C4-2B (cell line): ENCODE data around the gene KDM2A.

Source experiments
- H3K27ac ChIP-seq: fragments of 450-650 bp; 2 replicates; pipeline ENCODE4 v1.5.1; 2017
- ZFX ChIP-seq: fragments of 450-650 bp; IDR thresholded peaks from 2 replicates; pipeline ENCODE4 v1.6.1; 2017
- TF ChIP-seq, protein P1 (sequence below): fragments of 450-650 bp; conservative IDR thresholded peaks from 2 replicates; pipeline ENCODE4 v1.5.1; 2017; ENCODE audit warnings: mild to moderate bottlenecking

KDM2A gene

DNA sequence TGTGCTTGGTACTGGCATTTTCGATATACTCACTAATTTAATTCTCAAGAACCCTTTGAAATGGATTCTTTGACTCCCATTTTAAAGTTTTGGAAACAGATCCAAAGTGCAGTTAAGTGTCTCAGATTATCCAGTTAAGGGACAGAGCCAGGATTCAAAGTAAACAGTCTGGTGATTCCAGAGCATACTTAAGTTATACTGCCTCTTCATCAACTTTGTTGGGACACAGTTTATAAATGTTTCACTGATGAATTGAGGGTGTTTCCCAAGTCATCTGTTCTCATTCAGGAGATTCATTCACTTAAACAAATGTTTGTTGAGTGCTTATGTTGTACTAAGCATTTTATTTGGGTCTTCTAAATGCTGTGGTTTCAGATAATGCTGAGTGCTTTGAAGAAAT, 17.1 kb downstream of the KDM2A start:
- TF ChIP-seq ZFX: no peak
- TF ChIP-seq, protein P1, sequence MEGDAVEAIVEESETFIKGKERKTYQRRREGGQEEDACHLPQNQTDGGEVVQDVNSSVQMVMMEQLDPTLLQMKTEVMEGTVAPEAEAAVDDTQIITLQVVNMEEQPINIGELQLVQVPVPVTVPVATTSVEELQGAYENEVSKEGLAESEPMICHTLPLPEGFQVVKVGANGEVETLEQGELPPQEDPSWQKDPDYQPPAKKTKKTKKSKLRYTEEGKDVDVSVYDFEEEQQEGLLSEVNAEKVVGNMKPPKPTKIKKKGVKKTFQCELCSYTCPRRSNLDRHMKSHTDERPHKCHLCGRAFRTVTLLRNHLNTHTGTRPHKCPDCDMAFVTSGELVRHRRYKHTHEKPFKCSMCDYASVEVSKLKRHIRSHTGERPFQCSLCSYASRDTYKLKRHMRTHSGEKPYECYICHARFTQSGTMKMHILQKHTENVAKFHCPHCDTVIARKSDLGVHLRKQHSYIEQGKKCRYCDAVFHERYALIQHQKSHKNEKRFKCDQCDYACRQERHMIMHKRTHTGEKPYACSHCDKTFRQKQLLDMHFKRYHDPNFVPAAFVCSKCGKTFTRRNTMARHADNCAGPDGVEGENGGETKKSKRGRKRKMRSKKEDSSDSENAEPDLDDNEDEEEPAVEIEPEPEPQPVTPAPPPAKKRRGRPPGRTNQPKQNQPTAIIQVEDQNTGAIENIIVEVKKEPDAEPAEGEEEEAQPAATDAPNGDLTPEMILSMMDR: no peak
- H3K27ac ChIP-seq: no peak overlapping the region

DNA sequence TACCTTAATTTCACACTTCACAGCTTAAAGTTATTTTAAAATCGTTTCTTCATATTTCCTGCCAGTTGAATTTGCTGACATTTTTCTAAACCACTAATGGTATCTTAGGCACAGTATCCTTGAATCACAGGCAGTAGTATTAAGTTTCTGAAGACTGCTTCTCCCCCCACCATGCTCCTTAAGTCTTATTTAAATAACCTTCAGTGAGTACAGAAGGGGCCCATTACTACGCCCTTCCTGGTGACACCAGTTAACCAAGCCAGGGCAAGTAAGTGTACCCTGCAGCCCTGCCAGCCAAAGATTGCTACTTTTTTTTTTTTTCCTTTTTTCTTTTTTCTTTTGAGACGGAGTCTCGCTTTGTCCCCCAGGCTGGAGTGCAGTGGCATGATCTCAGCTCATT, 19.9 kb downstream of the KDM2A start:
- no peak overlapping the region for H3K27ac ChIP-seq
- TF ChIP-seq, protein P1: no peak
- TF ChIP-seq ZFX: no peak

DNA sequence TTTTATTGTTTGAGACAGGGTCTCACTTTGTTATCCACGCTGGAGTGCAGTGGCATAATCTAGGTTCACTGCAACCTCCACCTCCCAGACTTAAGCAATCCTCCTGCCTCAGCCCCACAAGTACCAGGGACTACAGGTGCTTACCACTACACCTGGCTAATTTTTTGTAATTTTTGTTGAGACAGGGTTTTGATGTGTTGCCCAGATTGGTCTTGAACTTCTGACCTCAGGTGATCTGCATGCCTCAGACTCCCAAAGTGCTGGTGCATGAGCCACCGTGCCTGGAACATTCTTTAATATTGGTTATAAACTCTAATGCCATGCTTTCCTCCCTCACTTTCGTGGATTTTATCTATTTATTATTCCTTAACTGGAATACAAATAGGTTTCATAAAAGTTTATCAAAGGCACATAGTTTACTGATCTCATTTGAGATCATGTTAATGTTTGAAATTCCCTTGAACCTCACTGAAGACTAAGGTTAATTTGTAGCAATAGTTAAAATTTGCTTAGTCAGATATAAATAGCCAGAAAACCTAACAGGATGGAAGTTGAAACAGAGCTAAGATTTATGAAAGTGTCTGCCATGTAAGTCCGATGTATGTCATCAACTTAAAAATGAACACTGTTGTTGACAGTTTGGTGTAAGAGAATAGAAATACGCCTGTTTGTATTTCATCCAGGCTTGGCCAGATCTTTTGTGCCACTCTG, 27.6 kb downstream of the KDM2A start:
- H3K27ac ChIP-seq: 0 out of 2 replicates have a peak overlapping the region, but pooled peaks have one; percentile 30
- TF ChIP-seq ZFX: no peak

DNA sequence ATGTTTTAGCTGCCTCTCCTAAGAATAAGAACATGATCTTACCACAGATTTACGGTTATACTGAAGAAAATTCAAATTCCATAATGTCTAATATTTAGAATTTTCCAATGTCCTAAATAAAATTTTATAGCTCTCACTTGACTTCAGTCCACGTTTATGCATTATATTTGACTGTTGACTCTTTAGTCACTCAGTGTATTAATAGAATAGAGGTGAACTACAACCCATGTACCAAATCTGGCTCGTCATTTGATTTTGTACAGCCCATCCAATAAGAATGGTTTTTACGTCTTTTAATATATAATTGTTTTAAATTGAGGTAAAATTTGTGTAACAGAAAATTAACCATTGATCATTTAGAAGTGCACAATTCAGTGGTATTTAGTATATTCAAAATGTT, 34.9 kb downstream of the KDM2A start:
- H3K27ac ChIP-seq: no peak overlapping the region
- TF ChIP-seq ZFX: no peak
- TF ChIP-seq, protein P1: no peak

DNA sequence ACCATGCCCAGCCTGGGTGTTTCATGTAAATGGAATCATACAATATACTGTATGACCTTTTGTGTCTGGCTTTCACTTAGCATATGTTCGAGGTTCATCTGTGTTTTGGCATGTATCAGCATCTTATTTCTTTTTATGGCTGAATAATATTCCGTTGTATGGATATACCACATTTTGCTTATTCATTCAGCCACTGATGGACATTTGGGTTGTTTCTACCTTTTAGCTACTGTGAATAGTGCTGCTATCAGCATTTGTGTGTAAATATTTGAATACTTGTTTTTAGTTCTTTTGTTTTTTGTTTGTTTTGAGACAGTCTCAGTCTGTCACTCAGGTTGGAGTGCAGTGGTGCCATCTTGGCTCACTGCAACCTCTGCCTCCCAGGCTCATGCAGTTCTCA, 35.7 kb downstream of the KDM2A start:
- no peak overlapping the region for H3K27ac ChIP-seq
- TF ChIP-seq, protein P1: no peak
- no peak for TF ChIP-seq ZFX

DNA sequence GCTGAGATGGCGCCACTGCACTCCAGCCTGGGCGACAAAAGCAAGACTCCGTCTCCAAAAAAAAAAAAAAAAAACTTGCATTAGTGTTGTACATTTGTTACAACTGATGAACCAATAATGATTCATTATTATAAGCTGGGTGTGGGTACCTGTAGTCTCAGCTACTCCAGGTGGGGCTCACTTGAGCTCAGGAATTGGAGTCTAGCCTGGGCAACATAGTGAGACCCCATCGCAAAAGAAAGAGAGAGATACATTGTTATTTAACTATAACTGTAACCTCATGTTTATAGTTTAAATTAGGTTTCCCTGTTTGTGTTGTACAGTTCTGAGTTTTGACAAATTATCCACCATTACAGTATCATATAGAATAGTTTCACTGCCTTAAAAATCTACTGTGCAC, 38.6 kb downstream of the KDM2A start:
- H3K27ac ChIP-seq: no peak overlapping the region
- TF ChIP-seq, protein P1: no peak
- no peak for TF ChIP-seq ZFX

DNA sequence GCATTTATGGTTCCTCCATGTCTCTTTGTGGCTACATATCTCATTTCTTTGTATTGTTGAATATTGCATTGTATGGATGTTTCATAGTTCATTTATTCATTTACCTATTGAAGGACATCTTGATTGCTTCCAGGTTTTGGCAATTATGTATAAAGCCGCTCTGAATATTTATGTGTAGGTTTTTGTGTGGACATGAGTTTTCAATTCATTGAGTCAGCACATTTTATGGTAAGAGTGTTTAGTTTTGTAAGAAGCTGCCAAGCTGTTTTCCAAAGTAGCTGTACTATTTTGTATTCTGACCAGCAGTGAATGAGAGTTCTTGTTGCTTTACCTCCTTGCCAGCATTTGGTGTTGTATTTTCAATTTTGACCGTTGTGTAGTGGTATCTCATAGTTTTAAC, 39.2 kb downstream of the KDM2A start:
- no peak overlapping the region for H3K27ac ChIP-seq
- TF ChIP-seq, protein P1: no peak
- TF ChIP-seq ZFX: no peak

DNA sequence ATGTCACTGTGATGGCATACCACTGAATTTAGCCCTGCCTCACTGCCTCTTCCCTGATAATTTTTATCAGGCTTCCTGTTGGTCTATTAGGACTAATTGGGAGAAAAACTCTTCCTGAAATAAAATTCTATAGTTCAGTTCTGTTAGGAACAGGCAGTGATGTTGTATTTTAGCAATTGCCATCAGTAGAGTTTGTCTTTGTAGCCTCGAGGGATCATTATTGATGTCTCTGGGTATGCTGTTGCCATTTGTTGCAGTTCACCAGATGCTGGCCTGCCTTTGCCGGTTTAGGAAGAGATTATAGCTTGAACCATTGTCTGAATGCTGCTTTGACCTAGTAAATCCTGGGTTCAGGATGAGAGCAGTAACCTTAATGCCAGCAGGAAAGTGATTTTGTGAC, 41.0 kb downstream of the KDM2A start:
- no peak overlapping the region for H3K27ac ChIP-seq
- TF ChIP-seq, protein P1: no peak
- TF ChIP-seq ZFX: no peak
